Activated T-cell treated with anti-CD3 and anti-CD28 coated beads, Interleukin-2, amount 50 U/mL, for 24 hours (primary cell): ENCODE data around the gene SLC9A3.

Experiments used
- DNase-seq: peaks from one replicate; pipeline ENCODE4 v3.0.0-alpha.2; 2020
- H3K27ac Mint-ChIP-seq: 2 replicates; pipeline ENCODE4 v1.8.0; 2020; ENCODE audit warnings: mild to moderate bottlenecking, mixed read lengths
- H3K27me3 Mint-ChIP-seq: 2 replicates; pipeline ENCODE4 v1.8.0; 2020; ENCODE audit warnings: mixed read lengths
- H3K36me3 Mint-ChIP-seq: 2 replicates; pipeline ENCODE4 v1.8.0; 2020; ENCODE audit warnings: low read depth, mixed read lengths
- H3K4me1 Mint-ChIP-seq: 2 replicates; pipeline ENCODE4 v1.8.0; 2020; ENCODE audit warnings: low read depth, mixed read lengths
- H3K4me3 Mint-ChIP-seq: 2 replicates; pipeline ENCODE4 v1.8.0; 2020; ENCODE audit warnings: mild to moderate bottlenecking, moderate library complexity, mixed read lengths
- H3K9me3 Mint-ChIP-seq: 2 replicates; pipeline ENCODE4 v1.8.0; 2020; ENCODE audit warnings: mixed read lengths

SLC9A3 gene

GRCh38 chr5:527646-528628 is 3.7 kb upstream of the SLC9A3 start:
- H3K4me1 Mint-ChIP-seq: peaks cover 40% of the 10 kb centered on the region
- H3K9me3 Mint-ChIP-seq: no peaks in the 10 kb centered on the region
- peak overlapping the region; percentile 18 for H3K4me3 Mint-ChIP-seq
- peaks cover 75% of the 10 kb centered on the region for H3K27me3 Mint-ChIP-seq
- no peak for DNase-seq
- H3K27ac Mint-ChIP-seq: no peak overlapping the region
- H3K36me3 Mint-ChIP-seq: no peaks in the 10 kb centered on the region

GRCh38 chr5:526456-527088 is 2.3 kb upstream of the SLC9A3 start:
- Mint-ChIP-seq H3K27ac (no peak overlapping the region), H3K4me3 (no peak overlapping the region), H3K36me3 (no peaks in the 10 kb centered on the region), H3K27me3 (peaks cover 81% of the 10 kb centered on the region), H3K4me1 (peaks cover 40% of the 10 kb centered on the region), H3K9me3 (no peaks in the 10 kb centered on the region)
- no peak for DNase-seq

- peaks cover 82% of the 10 kb centered on the region for H3K27me3 Mint-ChIP-seq
Observed at GRCh38 chr5:525916-526315, 1.7 kb upstream of the SLC9A3 start.

GRCh38 chr5:524973-525761 is 918 bp upstream of the SLC9A3 start:
- DNase-seq: no peak
- H3K4me3 Mint-ChIP-seq: peak overlapping the region; percentile 27
- H3K27ac Mint-ChIP-seq: no peak overlapping the region
- H3K36me3 Mint-ChIP-seq: no peaks in the 10 kb centered on the region
- H3K27me3 Mint-ChIP-seq: peaks cover 80% of the 10 kb centered on the region
- H3K9me3 Mint-ChIP-seq: no peaks in the 10 kb centered on the region
- H3K4me1 Mint-ChIP-seq: peaks cover 40% of the 10 kb centered on the region

More at GRCh38 chr5:525916-526315, 1.7 kb upstream of the SLC9A3 start:
- Mint-ChIP-seq H3K27ac (no peak overlapping the region), H3K9me3 (no peaks in the 10 kb centered on the region), H3K4me3 (no peak overlapping the region), H3K36me3 (no peaks in the 10 kb centered on the region), H3K4me1 (peaks cover 40% of the 10 kb centered on the region)
- DNase-seq: no peak

GRCh38 chr5:523441-524222 is 617 bp downstream of the SLC9A3 start:
- Mint-ChIP-seq H3K36me3 (no peaks in the 10 kb centered on the region), H3K27ac (no peak overlapping the region), H3K27me3 (peaks cover 73% of the 10 kb centered on the region), H3K4me1 (peaks cover 27% of the 10 kb centered on the region), H3K9me3 (no peaks in the 10 kb centered on the region), H3K4me3 (peak overlapping the region; percentile 10)
- no peak for DNase-seq

- peak overlapping the region; percentile 10 for H3K4me3 Mint-ChIP-seq
- H3K27ac Mint-ChIP-seq: no peak overlapping the region
- peaks cover 27% of the 10 kb centered on the region for H3K4me1 Mint-ChIP-seq
- peaks cover 74% of the 10 kb centered on the region for H3K27me3 Mint-ChIP-seq
- no peaks in the 10 kb centered on the region for H3K36me3 Mint-ChIP-seq
- DNase-seq: no peak
- H3K9me3 Mint-ChIP-seq: no peaks in the 10 kb centered on the region
Observed at GRCh38 chr5:522899-523440, 1.3 kb downstream of the SLC9A3 start.

- no peak overlapping the region for H3K27ac Mint-ChIP-seq
- peaks cover 74% of the 10 kb centered on the region for H3K27me3 Mint-ChIP-seq
- H3K9me3 Mint-ChIP-seq: no peaks in the 10 kb centered on the region
- H3K4me3 Mint-ChIP-seq: no peak overlapping the region
- no peak for DNase-seq
- H3K36me3 Mint-ChIP-seq: no peaks in the 10 kb centered on the region
- H3K4me1 Mint-ChIP-seq: peaks cover 18% of the 10 kb centered on the region
Observed at GRCh38 chr5:522116-522515, 2.1 kb downstream of the SLC9A3 start.

GRCh38 chr5:521680-522079 is 2.6 kb downstream of the SLC9A3 start:
- DNase-seq: no peak
- Mint-ChIP-seq H3K36me3 (no peaks in the 10 kb centered on the region), H3K27me3 (peaks cover 73% of the 10 kb centered on the region), H3K4me1 (peaks cover 14% of the 10 kb centered on the region), H3K9me3 (no peaks in the 10 kb centered on the region), H3K27ac (no peak overlapping the region), H3K4me3 (no peak overlapping the region)

GRCh38 chr5:520850-521226 is 3.4 kb downstream of the SLC9A3 start:
- no peaks in the 10 kb centered on the region for H3K36me3 Mint-ChIP-seq
- H3K27me3 Mint-ChIP-seq: peaks cover 69% of the 10 kb centered on the region
- H3K4me1 Mint-ChIP-seq: peaks cover 14% of the 10 kb centered on the region
- H3K4me3 Mint-ChIP-seq: no peak overlapping the region
- no peaks in the 10 kb centered on the region for H3K9me3 Mint-ChIP-seq
- no peak for DNase-seq
- no peak overlapping the region for H3K27ac Mint-ChIP-seq

GRCh38 chr5:520196-520849 is 3.9 kb downstream of the SLC9A3 start:
- DNase-seq: no peak
- H3K27me3 Mint-ChIP-seq: peaks cover 66% of the 10 kb centered on the region
- H3K27ac Mint-ChIP-seq: no peak overlapping the region
- H3K4me3 Mint-ChIP-seq: no peak overlapping the region
- H3K36me3 Mint-ChIP-seq: no peaks in the 10 kb centered on the region
- peaks cover 12% of the 10 kb centered on the region for H3K4me1 Mint-ChIP-seq
- H3K9me3 Mint-ChIP-seq: no peaks in the 10 kb centered on the region

- Mint-ChIP-seq H3K9me3 (no peaks in the 10 kb centered on the region), H3K4me1 (peaks cover 6% of the 10 kb centered on the region), H3K27me3 (peaks cover 68% of the 10 kb centered on the region), H3K27ac (no peak overlapping the region), H3K4me3 (no peak overlapping the region), H3K36me3 (no peaks in the 10 kb centered on the region)
- no peak for DNase-seq
Observed at GRCh38 chr5:518721-519120, 5.5 kb downstream of the SLC9A3 start.

GRCh38 chr5:517535-518100 is 6.6 kb downstream of the SLC9A3 start:
- Mint-ChIP-seq H3K27ac (no peak overlapping the region), H3K36me3 (no peaks in the 10 kb centered on the region), H3K4me3 (no peak overlapping the region), H3K9me3 (no peaks in the 10 kb centered on the region), H3K4me1 (no peaks in the 10 kb centered on the region), H3K27me3 (peaks cover 63% of the 10 kb centered on the region)
- DNase-seq: no peak

- H3K27me3 Mint-ChIP-seq: peaks cover 58% of the 10 kb centered on the region
- H3K4me1 Mint-ChIP-seq: no peaks in the 10 kb centered on the region
- no peak for DNase-seq
- H3K36me3 Mint-ChIP-seq: no peaks in the 10 kb centered on the region
- H3K4me3 Mint-ChIP-seq: no peak overlapping the region
- no peak overlapping the region for H3K27ac Mint-ChIP-seq
- H3K9me3 Mint-ChIP-seq: no peaks in the 10 kb centered on the region
Observed at GRCh38 chr5:516980-517379, 7.3 kb downstream of the SLC9A3 start.
